Activated CD4-positive, CD25-positive, alpha-beta regulatory T cell treated with anti-CD3 and anti-CD28 coated beads, Interleukin-2, amount 50 U/mL, for 72 hours (primary cell): ENCODE data around the gene DENND11.
A peak's percentile ranks its signal among the peaks of the same experiment; 100 is the strongest.

ENCODE experiments used
- DNase-seq: peaks from one replicate; pipeline ENCODE4 v3.0.0; 2021

DENND11 gene

GRCh38 chr7:141702047-141702567 is at the start of gene DENND11:
Gene DENND11 (minus strand): TSS chr7:141702166. CDS start chr7:141702153, 13 bp downstream.
- DNase-seq: peak; percentile 63

DNA sequence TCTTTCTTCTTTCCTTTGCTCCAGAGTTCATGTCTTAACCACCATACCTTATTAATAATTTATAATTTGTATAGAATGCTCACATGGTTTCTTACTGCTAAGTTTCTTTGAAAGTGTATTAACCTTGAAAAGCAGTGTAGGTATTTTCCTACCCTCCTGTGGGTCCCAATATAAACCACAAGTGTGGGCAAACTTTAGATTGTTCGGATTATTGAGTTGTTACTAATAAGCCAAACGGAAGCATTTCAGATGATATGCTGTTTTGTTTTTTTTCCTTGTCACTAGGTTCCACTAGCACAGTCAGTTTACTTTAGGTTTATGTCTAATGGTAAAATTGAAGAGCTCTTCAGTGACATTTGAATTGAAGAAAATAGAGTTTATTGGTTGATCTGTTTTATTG is 46.4 kb upstream of the DENND11 start:
- DNase-seq: no peak

DNA sequence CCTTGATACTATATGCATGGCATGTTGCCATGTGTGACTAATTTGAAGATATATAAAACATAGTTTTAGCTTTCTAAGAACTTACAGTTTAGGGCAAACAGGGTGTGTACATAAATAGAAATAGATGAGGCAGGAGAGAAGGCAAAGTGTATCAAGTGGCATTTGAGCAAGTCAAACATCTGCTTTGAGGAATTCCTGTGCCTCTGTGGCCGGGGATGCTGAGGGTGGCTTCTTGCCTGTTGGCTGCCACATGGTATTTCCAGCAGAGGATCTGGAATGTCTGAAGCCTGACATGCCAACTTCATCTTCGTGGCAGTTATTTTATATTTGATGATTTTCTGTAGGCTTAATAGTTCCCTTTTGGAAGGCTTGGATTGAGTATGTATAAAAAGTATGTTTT is 42.2 kb upstream of the DENND11 start:
- no peak for DNase-seq

DNA sequence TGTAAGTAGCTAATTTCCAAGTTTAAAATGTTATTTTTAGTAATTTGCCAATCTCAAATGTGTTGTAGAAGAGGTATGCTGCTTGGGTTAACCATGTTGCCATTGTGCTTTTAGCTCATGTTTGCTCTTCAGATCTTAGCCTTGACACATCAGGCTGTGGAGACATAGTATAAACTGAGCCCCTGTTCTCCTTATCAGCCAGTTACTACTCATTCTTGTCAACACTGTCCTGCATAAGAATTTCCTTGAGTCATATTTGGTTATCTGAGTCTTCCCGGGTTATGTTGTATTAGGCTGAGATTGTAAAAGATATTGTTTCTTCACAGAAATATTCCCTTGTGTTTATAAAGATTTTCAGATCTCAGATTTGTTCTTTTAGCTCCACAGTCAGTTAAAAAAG is 40.3 kb upstream of the DENND11 start:
- DNase-seq: no peak

DNA sequence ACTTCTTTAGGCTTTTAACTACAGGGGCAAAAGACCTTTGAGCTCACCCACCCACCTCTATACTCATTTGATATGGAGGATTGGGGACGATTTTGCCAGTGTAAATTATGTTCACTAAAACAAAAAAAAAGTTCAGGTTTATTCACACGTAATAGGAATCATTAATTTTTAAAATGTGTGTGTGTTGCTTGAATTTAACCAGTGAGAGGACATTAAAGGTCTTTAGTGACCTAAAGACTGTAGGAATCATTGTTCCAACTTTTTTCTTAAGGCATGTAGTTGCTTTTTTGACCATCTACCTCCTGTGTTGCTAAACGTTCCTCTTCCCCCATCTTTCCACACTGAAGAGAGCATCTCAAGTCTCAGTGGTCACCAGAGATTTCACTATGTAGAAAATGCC is 37.3 kb upstream of the DENND11 start:
- DNase-seq: no peak

DNA sequence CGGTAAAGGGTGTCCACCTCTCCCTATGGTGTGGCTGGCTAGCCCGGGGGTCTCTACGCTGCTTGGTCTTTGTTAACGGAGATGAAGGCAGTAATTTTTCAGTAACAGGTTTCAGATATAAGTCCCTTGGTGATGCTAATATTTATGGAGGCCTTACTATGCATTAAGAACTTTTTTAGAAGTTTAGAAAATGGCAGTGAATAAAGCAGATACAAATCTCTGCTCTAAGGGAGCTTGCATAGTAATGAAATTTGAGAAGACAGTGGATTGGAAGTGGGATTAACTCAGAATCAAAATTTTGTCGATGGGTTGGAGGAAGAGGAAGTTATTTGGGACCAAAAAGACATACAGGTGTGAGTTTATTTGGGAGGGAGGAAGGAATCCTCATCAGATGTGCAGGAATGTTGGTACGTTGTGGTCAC is 36.6 kb upstream of the DENND11 start:
- DNase-seq: no peak

DNA sequence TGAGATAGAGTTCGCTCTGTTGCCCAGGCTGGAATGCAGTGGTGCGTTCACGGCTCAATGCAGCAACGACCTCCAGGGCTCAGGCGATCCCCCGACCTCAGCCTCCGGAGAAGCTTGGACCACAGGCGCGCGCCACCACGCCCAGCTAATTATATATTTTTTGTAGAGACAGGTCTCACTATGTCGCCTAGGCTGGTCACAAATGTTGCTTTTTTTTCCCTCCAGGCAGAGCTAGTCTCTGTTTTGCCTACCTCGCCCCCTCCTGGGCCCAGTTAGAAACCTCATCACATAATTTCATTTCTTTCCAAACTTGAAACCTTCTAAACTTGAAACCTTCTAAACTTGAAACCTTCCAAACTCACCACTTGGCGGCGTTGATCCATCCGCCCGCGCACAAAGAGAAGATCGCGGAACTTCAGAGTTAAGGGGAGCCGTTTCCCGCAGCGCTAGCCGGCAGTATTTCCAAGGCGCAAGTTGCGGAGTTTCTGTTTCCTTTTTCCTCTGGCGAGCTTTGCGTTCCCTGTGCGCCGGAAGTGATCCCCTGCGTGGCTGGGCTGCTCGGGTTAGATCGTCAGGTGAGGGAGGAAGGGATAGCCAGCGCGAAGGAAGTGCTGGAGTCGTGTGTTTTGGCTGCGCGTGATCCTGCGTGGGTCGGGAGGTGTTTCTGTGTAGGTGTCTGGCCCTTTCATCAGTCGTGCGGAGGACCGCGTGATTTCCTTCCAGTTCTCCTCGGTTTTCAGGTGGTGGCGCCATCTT is 36.0 kb upstream of the DENND11 start, which contains the start of gene SSBP1:
SSBP1 (plus strand) TSS at position 523 of the 756 bp plus-strand sequence. CDS start 809 bp downstream, outside the sequence.
- DNase-seq: peak; percentile 82

GRCh38 chr7:141737118-141737835 is 35.3 kb upstream of the DENND11 start:
- no peak for DNase-seq

- DNase-seq: no peak
These were observed 29.6 kb upstream of the DENND11 start for GRCh38 chr7:141731476-141732149.

- no peak for DNase-seq
These were observed 27.1 kb upstream of the DENND11 start for GRCh38 chr7:141729020-141729419.

DNA sequence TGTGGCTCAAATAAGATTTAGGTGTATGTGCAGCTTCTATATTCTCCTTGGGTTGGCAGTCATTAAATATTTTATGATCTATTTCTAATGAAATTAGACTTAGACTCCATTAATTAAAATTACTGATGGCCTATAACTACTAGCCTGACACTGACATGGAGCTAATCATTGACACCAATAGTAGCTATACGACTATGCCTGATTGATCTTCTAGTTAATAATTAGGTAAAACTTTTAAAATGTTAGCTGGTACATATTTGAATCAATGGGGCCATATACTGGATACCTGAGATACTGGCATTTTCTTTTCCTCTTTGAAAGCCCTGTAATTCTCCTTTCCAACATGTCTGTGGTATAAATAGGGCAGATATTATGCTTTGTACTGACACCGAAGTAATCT is 20.6 kb upstream of the DENND11 start:
- no peak for DNase-seq

DNA sequence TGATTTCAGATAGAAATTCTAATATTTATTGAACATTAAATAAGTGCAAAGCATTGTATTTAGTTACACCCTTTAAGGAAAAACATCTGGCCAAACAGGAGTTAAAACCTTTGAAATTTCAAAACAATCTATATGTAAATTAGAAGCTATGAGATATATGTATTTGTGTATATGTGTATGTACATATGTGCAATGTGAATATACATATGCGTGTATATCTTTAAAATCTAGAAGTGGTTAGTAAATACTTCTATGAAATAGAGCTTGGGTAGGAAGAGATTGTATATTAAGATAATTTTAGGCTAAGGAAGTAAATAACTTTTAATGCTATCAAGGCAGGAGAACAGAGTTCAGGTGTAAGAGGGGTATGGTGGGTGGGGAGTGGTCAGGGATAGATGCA is 15.5 kb upstream of the DENND11 start:
- DNase-seq: no peak

DNA sequence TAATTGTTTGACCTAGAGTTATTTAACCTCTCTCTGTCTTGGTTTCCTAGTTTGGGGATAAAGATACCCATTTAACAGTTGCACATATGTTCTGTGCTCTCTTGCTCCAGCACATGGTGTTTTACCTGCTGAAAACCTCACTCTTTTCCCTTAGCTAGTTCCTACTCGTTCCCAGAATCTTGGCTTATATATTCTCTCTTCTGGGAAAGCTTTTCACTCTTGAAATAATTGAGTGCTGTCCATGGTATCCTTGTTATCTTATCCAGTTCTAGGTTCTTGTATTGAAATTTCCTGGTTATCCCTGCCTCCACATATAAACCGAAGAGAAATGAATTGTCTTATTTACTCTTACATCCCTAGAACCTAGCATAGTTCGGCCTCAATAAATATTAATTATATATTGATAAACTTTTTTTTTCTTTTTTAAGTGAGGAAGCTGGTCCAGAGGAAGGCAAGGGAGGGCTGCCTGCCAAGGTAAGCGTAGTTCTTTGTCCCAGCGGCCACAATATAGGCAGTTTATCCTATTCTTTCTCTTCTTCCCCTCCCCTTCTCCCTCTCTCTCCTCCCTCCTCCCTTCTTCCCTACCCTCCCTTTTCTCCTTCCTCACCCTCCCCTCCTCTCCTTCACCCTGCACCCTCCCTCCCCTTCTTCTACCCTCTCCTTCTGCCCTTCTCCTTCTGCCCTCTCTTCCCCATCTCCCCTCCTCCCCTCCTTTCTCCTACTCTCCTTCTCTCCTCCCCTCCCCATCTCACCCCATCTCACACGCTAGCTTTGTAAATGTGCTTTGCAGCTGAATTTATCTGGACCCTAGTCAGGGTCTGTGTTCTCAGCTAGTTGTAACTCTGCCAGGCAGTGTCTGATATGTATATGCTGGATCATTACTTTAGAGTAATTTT is 14.1 kb upstream of the DENND11 start:
- DNase-seq: no peak

DNA sequence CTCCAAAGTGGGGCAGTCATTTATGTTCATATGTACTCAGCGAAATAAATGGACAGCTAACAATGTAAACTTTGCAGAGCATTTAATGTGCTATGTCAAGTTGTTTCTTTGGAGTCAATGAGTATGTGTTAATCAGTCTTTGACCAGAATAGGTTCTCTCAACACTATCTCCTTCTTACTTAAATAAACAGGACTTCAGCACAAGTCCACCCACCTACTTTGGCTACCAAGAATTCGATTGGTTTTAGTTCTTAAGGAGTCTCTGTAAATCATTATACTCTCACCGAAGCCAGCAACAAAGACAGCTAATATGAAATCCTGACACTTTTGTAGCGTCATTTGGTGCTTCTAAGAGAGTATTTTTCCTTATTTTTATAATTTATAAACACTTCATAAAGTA is 13.1 kb upstream of the DENND11 start:
- no peak for DNase-seq

DNA sequence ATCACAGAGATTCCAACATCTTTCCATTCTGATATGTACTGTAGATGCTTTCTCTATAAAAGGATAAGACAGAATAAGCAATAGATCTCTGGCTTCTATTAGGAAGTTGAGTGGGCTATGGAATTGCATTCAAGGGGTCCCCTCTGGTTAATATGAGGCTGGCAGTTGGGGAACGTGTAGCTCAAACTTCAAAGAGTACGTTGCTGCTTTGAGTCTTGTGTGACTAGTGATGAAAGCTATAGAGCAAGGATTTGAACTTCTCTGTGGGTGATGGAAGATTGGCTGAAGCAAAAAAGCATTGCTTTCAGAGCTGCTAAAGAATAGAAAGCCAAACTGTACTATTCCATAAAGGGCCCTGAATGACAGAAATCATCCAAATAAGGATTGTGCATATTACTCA is 12.6 kb upstream of the DENND11 start:
- DNase-seq: no peak

- no peak for DNase-seq
These were observed 11.9 kb upstream of the DENND11 start for GRCh38 chr7:141713890-141714289.

- no peak for DNase-seq
These were observed 10.8 kb upstream of the DENND11 start for GRCh38 chr7:141712603-141713255.

DNA sequence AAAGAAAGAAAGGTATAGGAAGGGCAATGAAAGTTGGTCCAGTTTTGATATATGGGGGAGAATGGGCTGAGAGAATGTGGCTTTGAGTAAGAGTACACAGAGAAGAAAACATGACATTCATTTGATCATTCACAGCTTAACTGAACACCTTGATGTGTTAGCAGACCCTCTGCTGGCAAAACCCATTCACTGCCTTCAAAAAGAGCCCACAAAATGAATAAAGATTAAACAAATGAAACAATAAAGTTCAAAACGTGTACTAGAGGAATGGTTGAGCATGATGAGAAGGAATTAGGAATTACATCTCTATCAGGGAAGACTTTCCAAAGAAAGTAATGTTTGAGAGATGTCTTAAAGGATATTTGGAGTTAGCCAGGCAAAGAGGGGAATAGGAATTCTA is 8.3 kb upstream of the DENND11 start:
- DNase-seq: no peak

DNA sequence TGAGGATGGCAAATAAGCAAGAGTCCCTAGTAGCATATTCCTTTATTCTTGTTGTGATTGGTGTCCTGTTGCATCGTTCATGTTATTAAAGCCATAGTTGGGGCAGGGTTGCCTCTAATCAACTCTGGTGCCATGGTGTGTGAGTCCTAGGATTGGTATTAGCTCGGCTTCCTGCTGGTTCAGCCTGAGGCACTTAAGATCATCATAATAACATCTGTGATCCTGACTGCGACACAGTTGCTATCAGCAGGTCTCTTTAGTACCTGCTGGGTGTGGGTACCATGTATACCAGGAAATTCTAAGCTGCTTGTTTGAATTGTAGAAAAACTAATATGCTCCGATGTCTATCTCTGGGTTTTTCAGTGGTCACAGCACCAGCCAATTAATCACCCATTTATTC is 7.8 kb upstream of the DENND11 start:
- no peak for DNase-seq

DNA sequence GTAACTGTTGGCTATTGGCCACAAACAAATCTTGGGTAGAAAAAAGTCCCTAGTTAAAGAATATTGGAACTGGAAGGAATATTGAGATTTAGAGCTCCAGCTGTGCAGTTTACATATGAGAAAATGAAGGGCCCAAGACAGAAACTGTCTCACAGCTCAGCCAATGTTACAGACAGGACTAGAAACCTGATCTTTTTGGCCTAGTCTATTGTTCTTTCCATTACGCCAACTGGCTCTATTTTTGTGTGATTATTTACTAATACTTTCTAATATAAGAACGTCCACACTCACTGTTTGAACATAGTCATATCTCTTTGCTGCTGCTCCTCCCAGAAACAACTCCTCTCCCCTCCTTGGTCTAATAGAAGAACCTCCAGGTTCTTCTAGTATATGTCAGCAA is 7.4 kb upstream of the DENND11 start:
- no peak for DNase-seq

GRCh38 chr7:141708351-141708750 is 6.4 kb upstream of the DENND11 start, which contains the start of gene WEE2:
Gene WEE2 (plus strand): TSS chr7:141708353. CDS start chr7:141708759, 406 bp downstream.
- DNase-seq: no peak
